NCI-H2171 (cell line): ENCODE data around the gene SCP2D1.
"Not testable (repeated sequence)": the region's sequence is repeated elsewhere in the genome, so short reads cannot be mapped to it uniquely, and the experiment has no call there.

Source experiments
- DNase-seq: peaks from one replicate; lab custom pipeline; 2025; lab: John Stamatoyannopoulos, UW

SCP2D1 gene

GRCh38 chr20:18813483-18813882, at the start of gene SCP2D1:
TSS of gene SCP2D1 (plus strand) at chr20:18813783. CDS start at chr20:18813816, 33 bp downstream.
- DNase-seq = no peak

- DNase-seq = no peak
These were observed 45.9 kb upstream of the SCP2D1 start for GRCh38 chr20:18767676-18768075.

- DNase-seq = peak; percentile 61
These were observed 40.0 kb upstream of the SCP2D1 start for GRCh38 chr20:18773566-18773965.

GRCh38 chr20:18774207-18774606, 39.4 kb upstream of the SCP2D1 start:
- no peak for DNase-seq

- no peak for DNase-seq
These were observed 38.0 kb upstream of the SCP2D1 start for GRCh38 chr20:18775633-18776032.

GRCh38 chr20:18778690-18779392, 34.7 kb upstream of the SCP2D1 start:
- no peak for DNase-seq

GRCh38 chr20:18780385-18781130, 33.0 kb upstream of the SCP2D1 start:
- DNase-seq = no peak

GRCh38 chr20:18781509-18781908, 32.1 kb upstream of the SCP2D1 start:
- no peak for DNase-seq

- no peak for DNase-seq
These were observed 30.1 kb upstream of the SCP2D1 start for GRCh38 chr20:18783385-18783959.

GRCh38 chr20:18787046-18787445, 26.5 kb upstream of the SCP2D1 start:
- not testable (repeated sequence) for DNase-seq

- no peak for DNase-seq
These were observed 25.6 kb upstream of the SCP2D1 start for GRCh38 chr20:18788021-18788420.

- no peak for DNase-seq
These were observed 22.8 kb upstream of the SCP2D1 start for GRCh38 chr20:18790787-18791186.

- peak; percentile 95 for DNase-seq
These were observed 19.8 kb upstream of the SCP2D1 start for GRCh38 chr20:18793625-18794427.

- DNase-seq = no peak
These were observed 19.2 kb upstream of the SCP2D1 start for GRCh38 chr20:18794428-18794787.

- no peak for DNase-seq
These were observed 18.2 kb upstream of the SCP2D1 start for GRCh38 chr20:18795366-18795765.

GRCh38 chr20:18796282-18796833, 17.2 kb upstream of the SCP2D1 start:
- no peak for DNase-seq

GRCh38 chr20:18801516-18801915, 12.1 kb upstream of the SCP2D1 start:
- no peak for DNase-seq

GRCh38 chr20:18802012-18802634, 11.5 kb upstream of the SCP2D1 start:
- no peak for DNase-seq

GRCh38 chr20:18805881-18806280, 7.7 kb upstream of the SCP2D1 start:
- no peak for DNase-seq

GRCh38 chr20:18808712-18809111, 4.9 kb upstream of the SCP2D1 start:
- DNase-seq = no peak

GRCh38 chr20:18811186-18811585, 2.4 kb upstream of the SCP2D1 start:
- no peak for DNase-seq

- no peak for DNase-seq
These were observed 1.7 kb upstream of the SCP2D1 start for GRCh38 chr20:18811904-18812303.
